ENCODE data around the gene DIP2A. TPM values are rescaled to one million over a fixed set of nuclear protein-coding genes. Genes with fewer than 3 reads are reported as not detected.
"Not testable (repeated sequence)": the region's sequence is repeated elsewhere in the genome, so short reads cannot be mapped to it uniquely, and the experiment has no call there.

Gene DIP2A
- total RNA-seq, 1 donor from 2014 or later = 25.5 TPM

DNA sequence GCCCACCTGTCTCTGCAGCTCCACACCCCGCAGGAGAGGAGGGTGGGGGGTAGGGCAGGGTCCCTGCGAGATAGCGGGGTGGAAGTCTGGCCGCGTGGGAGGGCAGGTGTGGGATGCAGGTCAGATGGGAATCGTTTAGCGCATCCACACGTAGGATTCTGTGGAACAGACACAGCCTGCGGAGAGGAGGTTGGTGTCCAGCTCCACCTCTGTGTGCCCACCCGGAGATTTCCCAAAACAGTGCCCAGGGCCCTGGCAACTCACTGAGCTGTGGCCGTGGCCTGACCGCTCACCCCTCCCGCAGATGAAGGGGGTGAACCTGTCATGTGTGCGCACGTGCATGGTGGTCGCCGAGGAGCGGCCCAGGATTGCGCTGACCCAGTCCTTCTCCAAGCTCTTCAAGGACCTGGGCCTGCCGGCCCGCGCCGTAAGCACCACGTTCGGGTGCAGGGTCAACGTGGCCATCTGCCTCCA is 99.3 kb downstream of the DIP2A start:
- no peak for ATAC-seq

DNA sequence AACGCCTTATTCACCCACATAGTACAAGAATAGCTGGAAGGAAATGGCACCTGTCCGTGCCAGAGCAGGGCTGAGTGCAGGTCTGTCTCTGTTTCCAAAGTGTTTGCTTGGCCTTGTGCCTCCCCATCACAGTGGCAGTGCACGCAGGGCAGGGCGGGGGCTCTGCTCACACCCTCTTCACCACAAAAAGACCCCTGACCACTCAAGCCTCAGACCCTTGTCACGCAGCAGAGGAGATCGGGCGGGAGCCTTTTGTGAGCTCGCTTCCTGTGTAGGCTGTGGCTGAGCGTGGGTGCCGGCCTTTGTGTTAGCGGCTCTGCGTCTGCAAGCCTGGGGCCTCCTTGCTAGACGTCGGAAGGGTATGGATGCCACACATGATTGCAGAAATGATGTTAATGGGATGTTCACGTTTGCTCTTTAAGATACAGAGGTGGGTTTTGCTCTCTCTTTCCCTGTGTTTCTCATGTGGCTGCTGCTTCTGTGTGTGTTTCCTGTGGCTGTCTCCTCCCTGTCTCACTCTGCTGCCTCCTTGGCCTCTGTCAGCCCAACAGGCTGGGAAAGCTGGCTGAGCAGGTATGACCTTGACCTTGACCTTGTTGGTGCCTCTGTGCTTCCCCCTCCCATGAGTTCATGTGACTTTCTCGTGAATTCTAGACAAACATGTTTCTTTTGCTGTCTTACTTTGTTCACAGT is 100.7 kb downstream of the DIP2A start:
- ATAC-seq = no peak

DNA sequence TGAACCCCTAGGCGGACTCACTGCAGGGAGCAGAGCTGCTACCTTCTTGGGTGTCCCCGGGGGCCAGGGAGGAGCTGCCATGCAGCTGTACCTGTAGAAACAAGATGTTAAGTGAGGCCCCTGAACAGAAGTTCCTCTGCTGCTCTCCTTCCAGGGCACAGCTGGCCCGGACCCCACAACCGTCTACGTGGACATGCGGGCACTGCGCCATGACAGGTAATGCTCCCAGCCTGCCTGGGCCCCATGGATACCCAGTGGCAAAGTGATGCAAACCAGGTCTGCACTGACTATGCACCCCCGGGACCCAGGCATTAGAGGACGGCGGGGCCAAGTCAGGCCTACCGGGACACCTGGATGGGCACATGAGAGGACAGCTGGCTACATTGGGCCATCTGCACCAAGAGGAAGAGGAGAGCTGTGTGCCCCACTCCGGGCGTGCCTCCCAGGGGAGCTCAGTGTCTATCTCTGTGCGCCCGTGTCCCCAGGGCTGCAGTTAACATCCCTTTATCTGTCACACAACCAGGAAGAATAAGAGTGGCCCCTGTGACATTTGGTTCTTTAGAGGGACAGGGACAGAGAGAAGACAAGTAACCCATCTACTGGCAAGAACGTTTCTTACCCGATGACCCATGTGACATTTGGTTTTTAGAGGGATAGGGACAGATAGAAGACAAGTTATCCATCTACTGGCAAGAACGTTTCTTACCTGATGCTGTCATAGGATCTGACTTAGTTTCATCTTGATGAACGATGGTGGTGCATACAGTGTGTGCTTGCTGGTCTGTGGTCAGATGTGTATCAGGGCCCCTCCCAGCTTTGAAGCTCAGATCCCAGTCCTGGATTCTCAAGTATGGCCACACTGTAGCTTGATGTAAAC is 102.1 kb downstream of the DIP2A start:
- ATAC-seq = no peak

DNA sequence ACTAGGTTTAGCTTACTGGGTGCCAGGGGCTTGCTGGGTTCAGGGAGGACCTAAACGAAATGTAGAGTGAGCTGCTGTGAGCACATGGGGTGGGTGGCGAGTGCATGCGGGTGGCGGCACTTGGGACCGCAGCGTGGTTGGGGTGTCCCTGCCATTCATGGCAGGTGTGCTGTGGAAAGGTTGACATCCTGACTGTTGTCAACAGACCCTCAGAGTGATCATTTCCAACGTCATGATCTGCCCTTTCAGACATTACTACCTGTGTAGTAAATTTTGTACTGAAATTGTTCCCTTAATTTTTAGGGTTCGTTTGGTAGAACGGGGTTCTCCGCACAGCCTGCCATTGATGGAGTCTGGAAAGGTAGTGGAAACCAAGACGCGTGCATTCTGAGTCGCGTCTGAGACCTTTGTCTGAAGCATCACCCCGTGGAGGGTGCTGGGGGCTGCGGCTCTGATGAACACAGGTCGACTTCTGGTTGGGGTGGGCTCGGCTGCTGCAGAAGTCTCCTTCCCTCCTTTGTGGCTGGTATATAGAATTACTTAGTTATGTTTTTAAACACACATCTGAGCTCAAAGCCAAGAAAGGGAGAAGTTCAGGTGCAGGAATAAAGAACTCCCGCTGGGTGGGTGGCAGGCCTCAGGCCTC is 102.9 kb downstream of the DIP2A start:
- no peak for ATAC-seq

DNA sequence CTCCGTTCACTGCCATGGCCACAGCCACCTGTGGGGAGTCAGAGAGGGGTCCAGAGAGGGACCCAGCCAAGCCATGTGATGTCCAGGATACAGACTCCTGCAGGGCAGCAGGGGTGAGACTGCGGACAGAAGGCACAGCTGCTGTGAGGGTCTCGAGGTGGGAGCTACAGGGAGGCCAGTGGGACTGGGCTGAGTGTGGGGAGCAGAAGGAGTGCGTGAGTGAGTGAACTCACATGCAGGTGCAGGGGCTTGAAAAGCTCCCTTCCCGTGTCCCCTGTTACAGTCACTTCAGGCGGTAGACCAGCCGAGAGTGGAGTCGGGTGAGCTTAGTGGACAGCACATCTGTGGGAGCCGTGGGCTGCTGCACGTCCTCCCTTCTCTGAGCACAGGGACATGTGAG is 103.8 kb downstream of the DIP2A start:
- no peak for ATAC-seq

DNA sequence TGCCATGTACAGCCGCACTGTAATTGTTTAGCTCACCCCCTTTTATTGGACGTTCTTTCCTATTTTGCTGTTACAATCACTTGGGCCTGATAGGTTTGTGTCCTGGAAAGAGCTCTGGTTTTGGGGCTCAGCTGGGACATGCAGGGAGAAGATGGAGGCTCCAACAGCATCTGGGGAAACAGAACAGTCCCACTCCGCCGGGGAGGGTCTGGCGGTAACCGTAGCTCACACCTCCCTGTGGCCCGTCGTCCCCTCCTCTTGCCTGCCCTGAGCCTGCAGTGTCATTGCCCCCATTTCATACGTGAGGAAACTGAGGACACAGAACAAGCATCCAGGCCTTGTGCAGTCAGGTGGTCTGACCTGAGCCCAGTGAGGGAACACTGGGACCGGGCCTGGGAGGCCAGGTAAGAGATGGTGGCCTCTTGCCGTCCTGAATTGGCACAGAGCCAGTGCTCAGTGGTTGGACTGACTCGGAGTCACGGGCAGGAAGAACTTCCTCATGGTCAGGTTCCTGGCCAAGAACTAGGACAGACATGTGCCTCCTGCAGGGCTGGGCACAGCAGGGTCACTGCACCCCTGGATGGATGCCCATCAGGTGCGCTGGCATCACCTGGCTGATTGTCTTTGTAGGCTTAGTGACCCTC is 104.4 kb downstream of the DIP2A start:
- ATAC-seq = no peak

DNA sequence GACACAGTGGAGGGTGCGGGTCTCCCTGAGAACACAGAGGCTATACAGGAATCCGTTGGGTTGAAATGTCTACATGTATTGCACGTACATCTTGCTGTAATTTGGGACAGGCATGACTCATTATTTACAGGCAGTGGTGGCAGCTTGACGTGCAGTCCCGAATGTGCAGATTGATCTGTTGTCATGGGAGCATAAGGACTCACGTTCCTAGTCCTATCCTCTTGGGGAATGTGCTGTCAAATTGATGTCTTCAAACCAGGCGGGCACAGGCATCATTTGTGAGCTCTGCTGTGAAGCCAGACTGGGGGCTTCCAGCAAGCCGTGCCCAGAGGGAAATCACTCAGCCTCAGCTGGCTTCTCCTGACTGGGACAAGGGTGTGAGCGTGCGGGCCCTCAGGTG is 105.7 kb downstream of the DIP2A start:
- ATAC-seq = no peak

DNA sequence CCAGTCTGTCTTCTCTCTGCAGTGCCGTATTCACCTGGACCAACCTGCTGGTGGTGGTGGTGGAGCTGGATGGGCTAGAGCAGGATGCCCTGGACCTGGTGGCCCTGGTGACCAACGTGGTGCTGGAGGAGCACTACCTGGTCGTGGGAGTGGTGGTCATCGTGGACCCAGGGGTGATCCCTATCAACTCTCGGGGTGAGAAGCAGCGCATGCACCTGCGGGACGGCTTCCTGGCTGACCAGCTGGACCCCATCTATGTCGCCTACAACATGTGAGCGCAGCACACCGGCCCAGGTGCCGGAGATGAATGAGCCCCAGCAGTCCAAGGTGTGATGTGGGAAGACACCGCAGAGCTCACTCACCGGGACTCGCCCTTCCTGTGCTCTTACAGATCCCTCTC is 108.7 kb downstream of the DIP2A start:
- peak; percentile 19 for ATAC-seq

DNA sequence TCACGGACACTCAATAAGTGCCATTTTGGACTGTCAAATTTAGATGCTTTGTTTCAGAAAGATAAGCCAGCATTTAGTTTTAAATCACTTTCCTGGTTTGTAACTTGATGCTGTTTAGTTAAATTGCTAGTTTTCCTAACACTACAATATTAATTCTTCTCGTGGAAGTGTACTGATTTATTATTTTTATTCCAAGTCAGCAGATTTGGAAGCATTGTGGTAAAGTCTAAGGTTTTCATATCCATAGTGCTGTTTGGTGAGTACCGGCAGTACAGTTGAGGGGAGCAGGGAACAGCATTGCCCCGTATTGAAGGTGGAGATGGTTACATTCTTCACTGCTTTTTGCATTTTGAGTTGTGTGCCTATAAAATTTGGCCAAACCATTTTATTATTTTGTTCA is 109.9 kb downstream of the DIP2A start:
- ATAC-seq = no peak

DNA sequence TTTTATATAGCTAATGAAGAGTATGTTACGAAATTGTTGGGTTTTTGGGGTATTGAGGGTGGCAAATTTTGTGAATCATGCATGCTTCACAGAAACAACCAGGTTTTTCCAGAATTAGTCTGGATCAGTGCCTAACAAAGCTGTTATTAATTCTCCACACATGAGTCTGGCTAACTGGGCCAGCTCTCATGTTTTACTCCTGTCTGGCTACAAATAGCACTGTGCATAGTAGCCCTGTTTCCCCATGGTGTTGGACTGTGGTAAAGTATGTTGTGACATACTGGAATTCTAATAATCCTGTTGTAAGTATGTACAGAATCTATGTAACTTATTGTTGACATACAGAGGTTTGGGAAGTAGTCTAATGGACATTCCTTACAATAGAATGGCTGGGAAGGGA is 110.4 kb downstream of the DIP2A start:
- ATAC-seq = no peak

DNA sequence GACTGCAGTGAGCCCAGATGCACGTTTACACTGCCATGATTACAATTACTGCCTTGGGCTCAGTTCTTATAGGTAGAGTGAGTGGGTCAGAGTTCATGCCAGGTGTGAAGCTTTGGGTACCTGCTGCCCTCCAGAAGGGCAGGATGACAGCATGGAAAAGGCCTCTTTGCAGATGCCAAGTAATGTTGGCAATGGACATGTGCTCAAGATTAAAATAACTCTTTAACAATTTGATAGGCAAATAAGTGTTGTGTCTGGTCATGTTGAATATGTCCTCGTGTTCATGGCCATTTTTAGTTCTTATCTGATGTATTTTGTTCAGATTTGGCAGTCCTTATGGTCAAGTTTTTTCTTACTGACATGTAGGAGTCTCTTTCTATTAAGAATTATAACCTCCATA is 111.4 kb downstream of the DIP2A start:
- ATAC-seq = no peak

DNA sequence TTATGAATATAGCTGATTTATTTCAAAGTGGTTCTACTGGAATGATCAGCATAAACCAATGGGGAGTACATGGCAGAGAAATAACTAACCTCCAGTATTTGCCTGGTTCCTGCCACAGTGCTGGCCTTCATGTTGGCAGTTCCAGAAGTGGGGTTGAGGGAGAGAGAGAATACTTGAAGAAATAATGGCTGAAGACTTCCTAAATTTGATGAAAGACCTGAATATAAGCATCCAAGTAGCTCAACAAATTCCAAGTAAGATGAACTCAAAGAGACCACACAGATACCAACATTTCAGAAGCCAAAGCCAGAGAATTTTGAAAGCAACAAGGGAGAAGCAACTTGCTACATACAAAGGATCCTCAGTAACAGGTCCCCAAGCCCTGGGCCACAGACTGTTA is 111.9 kb downstream of the DIP2A start:
- ATAC-seq = no peak

DNA sequence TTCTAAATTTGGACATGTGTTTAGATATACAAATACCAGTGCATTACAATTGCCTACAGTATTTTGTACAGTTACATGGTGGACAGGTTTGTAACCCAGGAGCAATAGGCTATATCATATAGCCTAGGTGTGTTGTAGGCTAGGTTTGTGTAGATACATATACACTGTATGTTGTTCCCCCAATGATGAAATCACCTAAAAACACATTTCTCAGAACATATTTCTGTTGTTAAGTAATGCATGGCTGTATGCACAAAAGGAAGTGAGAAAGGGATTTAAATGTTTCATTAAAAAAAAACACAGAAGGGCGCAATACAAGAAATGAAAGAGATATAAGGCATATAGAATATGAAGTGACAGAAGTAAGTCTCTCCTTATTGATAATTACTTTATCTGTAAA is 114.2 kb downstream of the DIP2A start:
- no peak for ATAC-seq

DNA sequence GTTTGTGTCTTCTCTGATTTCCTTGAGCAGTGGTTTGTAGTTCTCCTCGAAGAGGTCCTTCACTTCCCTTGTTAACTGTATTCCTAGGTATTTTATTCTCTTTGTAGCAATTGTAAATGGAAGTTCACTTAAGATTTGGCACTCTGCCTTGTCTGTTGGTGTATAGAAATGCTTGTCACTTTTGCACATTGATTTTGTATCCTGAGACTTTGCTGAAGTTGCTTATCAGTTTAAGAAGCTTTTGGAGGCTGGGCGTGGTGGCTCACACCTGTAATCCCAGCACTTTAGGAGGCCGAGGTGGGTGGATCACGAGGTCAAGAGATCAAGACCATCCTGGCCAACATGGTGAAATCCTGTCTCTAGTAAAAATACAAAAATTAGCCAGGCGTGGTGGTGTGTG is 119.1 kb downstream of the DIP2A start:
- ATAC-seq = not testable (repeated sequence)

DNA sequence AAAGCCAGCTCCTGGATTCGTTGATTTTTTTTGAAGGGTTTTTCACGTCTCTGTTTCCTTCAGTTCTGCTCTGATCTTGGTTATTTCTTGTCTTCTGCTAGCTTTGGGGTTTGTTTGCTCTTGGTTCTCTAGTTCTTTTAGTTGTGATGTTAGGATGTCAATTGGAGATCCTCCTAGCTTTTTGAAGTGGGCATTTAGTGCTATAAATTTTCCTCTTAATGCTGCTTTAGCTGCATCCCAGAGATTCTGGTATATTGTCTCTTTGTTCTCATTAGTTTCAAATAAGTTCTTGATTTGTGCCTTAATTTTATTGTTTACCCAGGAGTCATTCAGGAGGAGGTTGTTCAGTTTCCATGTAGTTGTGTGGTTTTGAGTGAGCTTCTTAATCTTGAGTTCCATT is 120.7 kb downstream of the DIP2A start:
- not testable (repeated sequence) for ATAC-seq

DNA sequence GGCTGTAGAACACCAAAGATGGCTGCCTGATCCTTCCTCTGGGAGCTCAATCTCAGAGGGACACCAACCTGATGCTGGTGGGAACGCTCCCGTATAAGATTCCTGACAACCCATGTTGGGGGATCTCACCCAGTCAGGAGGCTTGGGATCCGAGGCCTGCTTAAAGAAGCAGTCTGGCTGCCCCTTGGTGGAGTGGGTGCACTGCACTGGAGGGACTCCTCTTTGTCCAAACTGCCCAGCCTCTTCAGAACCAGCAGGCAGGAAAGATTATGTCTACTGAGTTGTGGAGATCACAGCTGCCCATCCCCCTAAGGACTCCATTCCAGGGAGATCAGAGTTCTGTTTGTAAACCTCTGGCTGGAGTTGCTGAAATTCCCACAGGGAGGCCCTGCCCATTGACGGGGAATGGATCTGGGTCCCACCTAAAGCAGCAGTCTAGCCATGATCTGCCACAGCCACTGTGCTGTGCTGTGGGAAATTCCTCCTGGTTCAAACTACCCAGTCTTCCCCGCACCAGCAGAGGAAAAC is 123.2 kb downstream of the DIP2A start:
- no peak for ATAC-seq

DNA sequence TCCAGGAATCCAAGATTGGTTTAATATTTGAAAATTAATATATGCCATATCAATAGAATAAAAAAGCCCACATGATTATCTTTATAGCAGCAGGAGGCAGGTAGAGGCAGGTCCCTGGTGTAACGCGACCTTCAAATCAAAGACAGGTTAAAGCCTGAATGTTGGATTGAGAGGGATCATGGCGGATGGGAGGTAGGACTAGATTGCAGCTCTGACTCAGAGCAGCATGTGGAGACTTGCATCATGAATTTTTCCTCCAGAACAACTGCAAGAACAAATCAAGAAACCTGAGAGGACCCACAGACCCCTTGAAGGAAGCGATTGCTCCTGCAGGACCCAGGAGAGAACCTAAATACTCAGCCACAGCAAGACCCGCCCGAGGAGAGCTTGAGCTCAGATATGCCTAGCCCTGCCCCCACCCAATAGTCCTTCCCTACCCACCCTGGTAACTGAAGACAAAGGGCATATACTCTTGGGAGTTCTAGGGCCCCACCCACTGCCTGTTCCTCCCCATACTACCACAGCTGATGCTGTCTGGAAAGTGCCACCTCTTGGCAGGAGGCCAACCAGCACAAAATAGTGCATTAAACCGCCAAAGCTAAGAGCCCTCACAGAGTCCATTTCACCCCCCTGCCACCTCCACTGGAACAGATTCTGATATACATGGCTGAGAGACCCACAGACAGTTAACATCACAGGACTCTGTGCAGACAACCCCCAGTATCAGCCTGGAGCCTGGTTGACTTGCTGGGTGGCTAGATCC is 126.7 kb downstream of the DIP2A start:
- ATAC-seq = peak; percentile 97

DNA sequence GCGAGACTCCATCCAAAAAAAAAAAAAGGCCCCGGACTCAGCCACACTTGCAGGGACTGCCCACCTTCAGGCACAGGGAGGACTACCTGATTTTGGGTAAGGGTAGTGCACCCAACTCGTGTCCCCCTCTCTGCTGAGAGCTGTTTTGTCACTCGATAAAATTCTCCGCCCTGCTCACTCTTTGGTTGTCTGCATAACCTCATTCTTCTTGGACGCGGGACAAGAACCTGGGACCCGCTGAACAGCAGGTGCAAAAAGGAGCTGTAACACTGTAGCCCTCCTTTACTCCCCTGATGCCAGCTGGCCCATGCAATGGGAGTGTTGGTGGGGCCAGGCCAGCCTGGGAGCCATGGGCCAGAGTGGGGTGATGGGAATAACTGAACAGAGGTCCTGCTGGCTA is 135.6 kb downstream of the DIP2A start:
- no peak for ATAC-seq

DNA sequence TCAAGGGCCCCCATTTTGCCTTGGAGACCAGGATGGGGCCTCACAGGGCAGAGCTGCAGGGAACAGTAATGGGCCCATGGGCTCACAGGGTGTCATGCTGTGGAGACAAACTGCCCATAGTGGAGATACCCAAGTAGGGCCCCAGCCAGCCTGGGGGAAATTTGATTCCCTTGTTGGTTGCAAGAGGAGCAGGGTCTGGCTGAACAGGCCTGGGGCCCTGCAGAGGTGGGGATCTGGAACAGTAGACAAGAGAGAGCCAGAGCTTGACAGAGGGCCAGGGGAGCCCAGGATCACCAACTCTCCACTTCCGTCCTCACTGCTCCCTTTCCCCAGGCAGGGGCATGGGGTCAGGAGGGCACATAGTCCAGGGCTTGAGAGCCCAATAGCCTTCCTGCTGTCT is 137.5 kb downstream of the DIP2A start:
- no peak for ATAC-seq

DNA sequence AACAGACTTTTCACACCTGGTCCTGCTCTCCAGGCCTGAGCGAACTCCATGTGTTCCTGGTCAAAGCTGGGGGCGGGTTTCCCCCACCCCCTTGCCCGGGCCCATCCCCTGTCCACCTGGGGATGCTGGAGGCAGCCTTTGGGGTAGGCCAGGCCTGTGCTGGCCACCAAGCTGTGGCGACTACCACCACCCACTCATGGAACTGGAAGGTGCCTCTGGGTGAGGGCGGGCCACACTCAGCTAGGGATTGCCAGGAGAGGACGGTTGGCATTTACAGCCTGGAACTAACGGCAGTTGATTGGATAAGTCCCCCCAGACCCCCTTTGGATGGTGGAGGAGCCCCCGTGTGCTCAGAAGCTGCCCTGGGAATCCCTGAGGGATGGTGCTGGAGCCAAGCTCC is 138.3 kb downstream of the DIP2A start:
- ATAC-seq = peak; percentile 34

DNA sequence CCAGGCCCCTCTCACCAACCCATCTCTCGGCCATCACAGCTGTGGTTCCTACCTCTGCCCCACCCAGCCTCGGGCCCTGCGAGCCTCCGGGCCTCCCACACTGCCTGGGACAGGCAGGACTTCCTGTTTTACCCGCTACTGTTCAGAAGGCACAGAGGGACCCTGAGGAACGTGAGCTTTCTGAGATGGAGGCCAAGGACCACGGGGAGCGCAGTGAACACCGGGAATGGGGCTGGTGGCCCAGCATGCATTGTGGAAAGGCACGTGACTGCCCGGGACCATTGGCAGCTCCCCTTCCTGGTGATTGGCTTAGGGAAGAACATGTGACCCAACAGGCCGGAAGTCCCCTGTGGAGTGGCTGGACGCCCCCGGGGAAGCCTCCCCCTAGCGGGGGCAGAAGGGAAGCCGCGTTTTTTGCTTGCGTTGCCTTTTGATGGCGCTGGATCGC is 139.2 kb downstream of the DIP2A start:
- no peak for ATAC-seq

All from esophagus mucosa (tissue), 1 donor.